ENCODE measurements around the gene RNF126. TPM values are rescaled to one million over a fixed set of nuclear protein-coding genes. Genes with fewer than 3 reads are reported as not detected.

The RNF126 gene
- total RNA-seq, 2 donors from 2014 or later: 54.6 to 74.7 TPM

DNA sequence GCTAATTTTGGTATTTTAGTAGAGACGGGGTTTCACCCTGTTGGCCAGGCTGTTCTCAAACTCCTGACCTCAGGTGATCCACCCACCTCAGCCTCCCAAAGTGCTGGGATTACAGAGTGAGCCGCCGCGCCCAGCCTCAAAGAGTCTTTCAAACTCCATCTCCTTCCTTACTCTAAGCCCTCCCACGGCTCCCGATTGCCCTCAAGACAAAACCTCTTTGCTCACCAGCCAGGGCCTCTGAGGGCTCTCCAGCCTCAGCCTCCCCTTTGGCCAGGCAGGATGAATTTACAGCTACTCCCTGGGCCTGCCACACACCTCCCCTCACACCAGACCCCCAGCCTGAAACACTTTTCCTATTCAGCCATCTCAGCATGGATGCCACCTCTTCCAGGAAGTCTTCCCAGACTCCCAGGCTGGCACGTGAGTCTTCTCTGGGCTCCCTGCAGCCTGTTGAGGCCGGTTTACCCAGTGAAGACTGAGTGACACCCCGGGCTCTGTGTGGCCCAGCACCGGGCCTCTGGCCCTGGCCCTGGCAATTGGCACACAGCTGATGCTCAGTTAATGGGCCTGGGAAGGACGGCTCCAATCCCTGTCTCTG lies 24.7 kb upstream of the RNF126 start:
- no peaks in the 10 kb centered on the region for H3K4me1 ChIP-seq
- H3K9ac ChIP-seq (ENCODE audit: low read depth in 2 of 2, low read length in 2 of 2): no peak overlapping the region
- TF ChIP-seq CTCF (IDR thresholded peaks at IDR 0.05): no peak
- DNase-seq: no peak
- no peaks in the 10 kb centered on the region for H3K27me3 ChIP-seq
- no peaks in the 10 kb centered on the region for H3K36me3 ChIP-seq
- intact Hi-C loops (cut with DNase I): no loop called here
- H3K27ac ChIP-seq: no peak overlapping the region
- no peak overlapping the region for H3K4me3 ChIP-seq
- H3K9me3 ChIP-seq: no peaks in the 10 kb centered on the region

DNA sequence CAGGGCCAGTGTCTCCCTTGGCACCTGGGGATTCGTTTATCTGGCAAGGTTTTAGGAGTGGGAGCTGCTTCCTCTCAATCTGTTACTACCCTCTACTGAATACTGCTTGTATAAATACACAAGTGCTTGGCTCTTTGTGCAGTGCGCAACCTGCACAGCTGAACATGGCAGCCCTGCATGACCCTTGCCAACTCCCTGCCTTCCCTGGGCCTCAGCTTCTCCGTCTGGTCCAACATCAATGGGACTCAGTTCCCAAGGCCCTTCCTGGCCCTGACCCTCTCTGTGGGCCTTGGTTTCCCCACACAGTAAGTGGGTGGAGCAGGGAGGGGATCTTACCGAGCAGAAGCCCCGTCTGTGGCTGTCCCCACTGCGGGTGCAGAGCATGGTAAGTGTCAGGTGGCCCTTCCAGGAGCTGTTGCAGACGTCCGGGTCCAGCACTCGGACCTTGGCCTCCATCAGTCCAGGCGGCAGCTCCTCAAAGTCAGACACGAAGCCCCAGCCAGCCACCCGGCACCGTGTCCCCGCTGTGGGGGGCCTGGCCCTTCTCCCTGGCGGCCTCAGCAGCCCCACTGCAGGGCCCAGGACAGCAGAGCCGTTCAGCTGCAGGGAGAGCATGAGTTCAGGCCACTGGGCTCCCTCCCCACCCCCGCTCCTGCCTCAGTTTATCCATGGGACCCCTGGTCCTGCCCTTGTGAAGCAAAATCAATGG lies 23.7 kb upstream of the RNF126 start:
- H3K4me3 ChIP-seq: no peak overlapping the region
- H3K9ac ChIP-seq (ENCODE audit: low read depth in 2 of 2, low read length in 2 of 2): no peak overlapping the region
- no peaks in the 10 kb centered on the region for H3K4me1 ChIP-seq
- H3K27ac ChIP-seq: no peak overlapping the region
- H3K36me3 ChIP-seq: no peaks in the 10 kb centered on the region
- intact Hi-C loops (cut with DNase I): no loop called here
- no peaks in the 10 kb centered on the region for H3K9me3 ChIP-seq
- TF ChIP-seq CTCF (IDR thresholded peaks at IDR 0.05): no peak
- DNase-seq: no peak
- H3K27me3 ChIP-seq: no peaks in the 10 kb centered on the region

GRCh38 chr19:685454-685931 lies 22.5 kb upstream of the RNF126 start:
- intact Hi-C loops (cut with DNase I): no loop called here
- Histone ChIP-seq H3K36me3 (no peaks in the 10 kb centered on the region), H3K27ac (no peak overlapping the region), H3K4me3 (no peak overlapping the region), H3K4me1 (no peaks in the 10 kb centered on the region), H3K9ac (ENCODE audit: low read depth in 2 of 2, low read length in 2 of 2) (no peak overlapping the region), H3K9me3 (no peaks in the 10 kb centered on the region), H3K27me3 (no peaks in the 10 kb centered on the region)
- no peak for DNase-seq
- TF ChIP-seq CTCF (IDR thresholded peaks at IDR 0.05): no peak

DNA sequence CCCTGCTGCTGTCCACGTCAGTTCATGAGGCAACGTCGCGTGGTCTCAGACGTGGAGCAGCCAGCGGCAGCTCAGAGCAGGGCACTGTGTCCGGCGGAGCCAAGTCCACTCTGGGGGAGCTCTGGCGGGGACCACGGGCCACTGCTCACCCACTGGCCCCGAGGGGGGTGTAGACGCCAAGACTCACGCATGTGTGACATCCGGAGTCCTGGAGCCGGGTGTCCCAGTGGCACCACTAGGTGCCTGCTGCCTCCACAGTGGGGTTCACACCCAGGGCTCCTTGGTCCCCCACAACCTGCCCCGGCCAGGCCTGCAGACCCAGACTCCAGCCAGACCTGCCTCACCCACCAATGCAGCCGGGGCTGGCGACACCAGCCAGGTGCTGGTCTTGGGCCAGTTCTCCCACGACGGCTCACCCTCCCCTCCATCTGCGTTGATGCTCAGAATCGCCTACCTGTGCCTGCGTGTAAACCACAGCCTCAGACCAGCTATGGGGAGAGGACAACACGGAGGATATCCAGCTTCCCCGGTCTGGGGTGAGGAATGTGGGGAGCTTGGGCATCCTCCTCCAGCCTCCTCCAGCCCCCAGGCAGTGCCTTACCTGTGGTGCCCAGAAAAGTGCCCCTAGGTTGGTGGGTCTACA lies 19.8 kb upstream of the RNF126 start:
- no peak for DNase-seq
- no peak for TF ChIP-seq CTCF (IDR thresholded peaks at IDR 0.05)
- H3K9me3 ChIP-seq: no peaks in the 10 kb centered on the region
- intact Hi-C loops (cut with DNase I): no loop called here
- no peaks in the 10 kb centered on the region for H3K4me1 ChIP-seq
- H3K4me3 ChIP-seq: no peak overlapping the region
- H3K36me3 ChIP-seq: no peaks in the 10 kb centered on the region
- H3K27ac ChIP-seq: no peak overlapping the region
- no peak overlapping the region for H3K9ac ChIP-seq (ENCODE audit: low read depth in 2 of 2, low read length in 2 of 2)
- H3K27me3 ChIP-seq: no peaks in the 10 kb centered on the region

DNA sequence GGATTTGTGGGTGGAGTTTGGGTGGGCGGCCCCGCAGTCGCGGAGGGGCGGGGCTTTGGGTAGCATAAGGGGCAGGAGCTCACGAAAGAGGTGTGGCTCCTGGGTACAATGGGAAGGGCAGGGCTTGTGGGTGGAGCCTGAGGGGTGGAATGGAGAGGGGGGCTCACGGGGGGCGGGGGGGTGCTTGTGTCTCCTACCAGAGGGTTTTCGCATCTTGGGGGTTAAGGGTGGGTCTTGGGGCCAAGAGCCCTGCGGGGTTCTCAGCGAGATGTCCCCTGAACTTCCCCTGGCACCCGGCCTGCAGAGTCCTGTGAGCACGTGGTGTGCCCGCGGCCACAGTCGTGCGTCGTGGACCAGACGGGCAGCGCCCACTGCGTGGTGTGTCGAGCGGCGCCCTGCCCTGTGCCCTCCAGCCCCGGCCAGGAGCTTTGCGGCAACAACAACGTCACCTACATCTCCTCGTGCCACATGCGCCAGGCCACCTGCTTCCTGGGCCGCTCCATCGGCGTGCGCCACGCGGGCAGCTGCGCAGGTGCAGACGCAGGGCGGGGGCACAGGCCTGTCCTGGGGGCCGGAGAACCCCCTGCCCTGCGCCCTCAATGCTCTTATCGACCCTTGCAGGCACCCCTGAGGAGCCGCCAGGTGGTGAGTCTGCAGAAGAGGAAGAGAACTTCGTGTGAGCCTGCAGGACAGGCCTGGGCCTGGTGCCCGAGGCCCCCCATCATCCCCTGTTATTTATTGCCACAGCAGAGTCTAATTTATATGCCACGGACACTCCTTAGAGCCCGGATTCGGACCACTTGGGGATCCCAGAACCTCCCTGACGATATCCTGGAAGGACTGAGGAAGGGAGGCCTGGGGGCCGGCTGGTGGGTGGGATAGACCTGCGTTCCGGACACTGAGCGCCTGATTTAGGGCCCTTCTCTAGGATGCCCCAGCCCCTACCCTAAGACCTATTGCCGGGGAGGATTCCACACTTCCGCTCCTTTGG lies 18.3 kb upstream of the RNF126 start:
- Histone ChIP-seq H3K36me3 (no peaks in the 10 kb centered on the region), H3K4me3 (no peak overlapping the region)

More for the DNA sequence above, 18.3 kb upstream of the RNF126 start:
- intact Hi-C loops (cut with DNase I): no loop called here
- Histone ChIP-seq H3K27ac (no peak overlapping the region), H3K27me3 (peaks cover 12% of the 10 kb centered on the region), H3K9me3 (no peaks in the 10 kb centered on the region), H3K9ac (ENCODE audit: low read depth in 2 of 2, low read length in 2 of 2) (peak overlapping the region in 1 of 2 donors; percentile 68), H3K4me1 (no peaks in the 10 kb centered on the region)
- DNase-seq: no peak
- TF ChIP-seq CTCF (IDR thresholded peaks at IDR 0.05): no peak
